Astrocyte (in vitro differentiated cells and primary cell): ENCODE data around the gene ATP11A. TPM values are rescaled to one million over a fixed set of nuclear protein-coding genes. Genes with fewer than 3 reads are reported as not detected.
A peak's percentile ranks its signal among the peaks of the same experiment; 100 is the strongest.

Experiments
- DNase-seq: peaks from one replicate; pipeline ENCODE4 v3.0.0-alpha.2; 2010; ENCODE audit warnings: low read depth
- FAIRE-seq: peaks from 2 replicates; lab custom pipeline; 2011; peaks lifted over from hg19 to GRCh38; lab: Jason Lieb, UNC
- H2AFZ ChIP-seq: 2 replicates; pipeline ENCODE4 v1.6.0; 2012; ENCODE audit warnings: low read depth, low read length, inconsistent platforms
- H3K27ac ChIP-seq: 2 replicates; pipeline ENCODE4 v1.5.1; 2011; ENCODE audit warnings: low read depth, low read length, inconsistent platforms
- H3K27me3 ChIP-seq: 2 replicates; pipeline ENCODE4 v1.6.0; 2011; ENCODE audit warnings: low read length, inconsistent platforms; ENCODE audit not compliant: insufficient read depth
- H3K36me3 ChIP-seq: 2 replicates; pipeline ENCODE4 v1.5.1; 2011; ENCODE audit warnings: low read length, inconsistent platforms; ENCODE audit not compliant: insufficient read depth
- H3K4me1 ChIP-seq: 2 replicates; pipeline ENCODE4 v1.5.1; 2011; ENCODE audit warnings: low read length, inconsistent platforms; ENCODE audit not compliant: insufficient read depth
- H3K4me2 ChIP-seq: 2 replicates; pipeline ENCODE4 v1.6.0; 2012; ENCODE audit warnings: low read length, inconsistent platforms
- H3K4me3 ChIP-seq: 2 replicates; pipeline ENCODE4 v1.5.1; 2011; ENCODE audit warnings: low read depth, mild to moderate bottlenecking, low read length, inconsistent platforms; ENCODE audit not compliant: insufficient read depth
- H3K79me2 ChIP-seq: 2 replicates; pipeline ENCODE4 v1.6.0; 2012; ENCODE audit warnings: mild to moderate bottlenecking, low read length, inconsistent platforms; ENCODE audit not compliant: insufficient read depth
- H3K9ac ChIP-seq: 2 replicates; pipeline ENCODE4 v1.6.0; 2012; ENCODE audit warnings: mild to moderate bottlenecking, low read length, inconsistent platforms
- H3K9me3 ChIP-seq: 2 replicates; pipeline ENCODE4 v1.5.1; 2012; ENCODE audit warnings: low read depth, mild to moderate bottlenecking, low read length, inconsistent platforms; ENCODE audit not compliant: insufficient read depth
- H4K20me1 ChIP-seq: 2 replicates; pipeline ENCODE4 v1.6.0; 2012; ENCODE audit warnings: low read length, inconsistent platforms; ENCODE audit not compliant: insufficient read depth
- H3K27ac Mint-ChIP-seq: one replicate; pipeline ENCODE4 v1.8.0; 2021; ENCODE audit warnings: mild to moderate bottlenecking, mixed read lengths; ENCODE audit not compliant: unreplicated experiment
- H3K27me3 Mint-ChIP-seq: one replicate; pipeline ENCODE4 v1.8.0; 2021; ENCODE audit warnings: low read depth, mixed read lengths; ENCODE audit not compliant: unreplicated experiment
- H3K36me3 Mint-ChIP-seq: one replicate; pipeline ENCODE4 v1.8.0; 2021; ENCODE audit warnings: low read depth, mixed read lengths; ENCODE audit not compliant: unreplicated experiment
- H3K4me1 Mint-ChIP-seq: one replicate; pipeline ENCODE4 v1.8.0; 2021; ENCODE audit warnings: low read depth, mixed read lengths; ENCODE audit not compliant: unreplicated experiment
- H3K4me3 Mint-ChIP-seq: one replicate; pipeline ENCODE4 v1.8.0; 2021; ENCODE audit warnings: mild to moderate bottlenecking, moderate library complexity, mixed read lengths; ENCODE audit not compliant: unreplicated experiment
- H3K9me3 Mint-ChIP-seq: one replicate; pipeline ENCODE4 v1.8.0; 2021; ENCODE audit warnings: mild to moderate bottlenecking, mixed read lengths; ENCODE audit not compliant: unreplicated experiment
- EZH2 ChIP-seq: IDR thresholded peaks from 2 replicates; pipeline ENCODE4 v1.6.1; 2012; ENCODE audit warnings: mild to moderate bottlenecking, low read length, inconsistent platforms; ENCODE audit not compliant: insufficient read depth
- total RNA-seq: library from RNA; stranded (reverse); gene quantifications from 2 replicates; pipeline ENCODE4 v1.2.1, GENCODE V29; 2021
- TF ChIP-seq, protein P1 (sequence below): IDR thresholded peaks from 2 replicates; pipeline ENCODE4 v1.5.1; 2011; ENCODE audit warnings: low read depth, mild to moderate bottlenecking, inconsistent platforms, low read length, moderate library complexity; ENCODE audit not compliant: insufficient read depth

ATP11A gene
- total RNA-seq, 1 donor from 2014 or later: 38.9 TPM

GRCh38 chr13:112849500-112849899 is 159.7 kb downstream of the ATP11A start:
- Histone ChIP-seq H3K9ac (no peak overlapping the region), H3K4me2 (no peak overlapping the region), H3K9me3 (no peaks in the 10 kb centered on the region), H4K20me1 (no peaks in the 10 kb centered on the region), H3K27ac (no peak overlapping the region), H3K4me1 (peaks cover 3% of the 10 kb centered on the region), H2AFZ (no peak overlapping the region), H3K36me3 (no peaks in the 10 kb centered on the region), H3K79me2 (no peaks in the 10 kb centered on the region), H3K27me3 (no peaks in the 10 kb centered on the region), H3K4me3 (no peak overlapping the region)
- peaks cover 11% of the 10 kb centered on the region for H3K9me3 Mint-ChIP-seq
- H3K4me3 Mint-ChIP-seq: no peak overlapping the region
- H3K36me3 Mint-ChIP-seq: peaks cover 26% of the 10 kb centered on the region
- no peak for TF ChIP-seq EZH2
- TF ChIP-seq, protein P1, sequence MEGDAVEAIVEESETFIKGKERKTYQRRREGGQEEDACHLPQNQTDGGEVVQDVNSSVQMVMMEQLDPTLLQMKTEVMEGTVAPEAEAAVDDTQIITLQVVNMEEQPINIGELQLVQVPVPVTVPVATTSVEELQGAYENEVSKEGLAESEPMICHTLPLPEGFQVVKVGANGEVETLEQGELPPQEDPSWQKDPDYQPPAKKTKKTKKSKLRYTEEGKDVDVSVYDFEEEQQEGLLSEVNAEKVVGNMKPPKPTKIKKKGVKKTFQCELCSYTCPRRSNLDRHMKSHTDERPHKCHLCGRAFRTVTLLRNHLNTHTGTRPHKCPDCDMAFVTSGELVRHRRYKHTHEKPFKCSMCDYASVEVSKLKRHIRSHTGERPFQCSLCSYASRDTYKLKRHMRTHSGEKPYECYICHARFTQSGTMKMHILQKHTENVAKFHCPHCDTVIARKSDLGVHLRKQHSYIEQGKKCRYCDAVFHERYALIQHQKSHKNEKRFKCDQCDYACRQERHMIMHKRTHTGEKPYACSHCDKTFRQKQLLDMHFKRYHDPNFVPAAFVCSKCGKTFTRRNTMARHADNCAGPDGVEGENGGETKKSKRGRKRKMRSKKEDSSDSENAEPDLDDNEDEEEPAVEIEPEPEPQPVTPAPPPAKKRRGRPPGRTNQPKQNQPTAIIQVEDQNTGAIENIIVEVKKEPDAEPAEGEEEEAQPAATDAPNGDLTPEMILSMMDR: no peak
- H3K27ac Mint-ChIP-seq: peak overlapping the region; percentile 53
- FAIRE-seq: no peak
- DNase-seq: peak; percentile 14
- peaks cover 15% of the 10 kb centered on the region for H3K4me1 Mint-ChIP-seq
- H3K27me3 Mint-ChIP-seq: peaks cover 2% of the 10 kb centered on the region

GRCh38 chr13:112850273-112850672 is 160.4 kb downstream of the ATP11A start:
- Histone ChIP-seq H3K4me3 (no peak overlapping the region), H3K4me2 (no peak overlapping the region), H3K4me1 (peaks cover 3% of the 10 kb centered on the region), H3K9me3 (no peaks in the 10 kb centered on the region), H2AFZ (no peak overlapping the region), H3K36me3 (no peaks in the 10 kb centered on the region), H3K79me2 (no peaks in the 10 kb centered on the region), H3K9ac (no peak overlapping the region), H3K27ac (no peak overlapping the region), H4K20me1 (no peaks in the 10 kb centered on the region), H3K27me3 (no peaks in the 10 kb centered on the region)
- peaks cover 11% of the 10 kb centered on the region for H3K9me3 Mint-ChIP-seq
- peaks cover 2% of the 10 kb centered on the region for H3K27me3 Mint-ChIP-seq
- peaks cover 15% of the 10 kb centered on the region for H3K4me1 Mint-ChIP-seq
- peaks cover 25% of the 10 kb centered on the region for H3K36me3 Mint-ChIP-seq
- no peak overlapping the region for H3K4me3 Mint-ChIP-seq
- peak overlapping the region; percentile 62 for H3K27ac Mint-ChIP-seq
- no peak for FAIRE-seq
- TF ChIP-seq, protein P1: no peak
- no peak for TF ChIP-seq EZH2
- no peak for DNase-seq

DNA sequence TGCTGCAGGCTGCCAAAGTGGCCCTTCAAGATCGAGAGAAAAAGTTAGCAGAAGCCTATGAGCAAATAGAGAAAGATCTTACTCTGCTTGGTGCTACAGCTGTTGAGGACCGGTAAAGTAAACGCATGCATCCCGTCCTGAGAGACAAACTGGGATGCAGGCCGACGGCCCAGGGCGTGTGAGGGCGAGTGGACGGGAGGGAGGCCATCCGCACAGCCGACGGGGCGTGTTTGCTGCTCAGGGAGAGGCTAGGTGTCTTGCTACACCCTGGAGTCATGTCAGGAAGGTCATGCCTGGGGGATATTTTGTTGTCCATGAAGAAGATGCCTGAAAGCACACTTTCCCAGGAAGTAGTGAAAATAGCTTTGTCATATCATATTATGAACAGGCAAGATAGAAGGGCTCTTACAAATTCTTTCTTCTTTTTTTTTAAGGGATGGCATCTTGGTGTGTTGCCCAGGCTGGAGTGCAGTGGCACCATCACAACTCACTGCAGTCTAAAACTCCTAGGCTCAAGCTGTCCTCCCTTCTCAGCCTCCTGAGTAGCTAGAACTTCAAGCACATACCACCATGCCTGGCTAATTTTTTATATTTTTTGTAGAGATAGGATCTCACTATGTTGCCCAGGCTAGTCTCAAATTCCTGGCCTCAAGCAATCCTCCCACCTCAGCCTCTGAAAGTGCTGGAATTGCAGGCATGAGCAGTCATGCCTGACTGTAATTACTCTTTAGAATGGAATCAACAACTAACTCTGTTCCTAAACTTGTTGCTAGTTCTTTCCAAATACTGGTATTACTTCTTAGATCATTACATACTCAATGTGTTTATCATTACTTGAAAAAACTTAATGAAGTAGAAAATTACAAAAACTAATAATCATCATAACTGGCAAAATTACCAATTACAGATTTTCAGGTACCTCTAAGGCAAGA is 161.5 kb downstream of the ATP11A start:
- FAIRE-seq (no peak), DNase-seq (no peak)
- H3K9me3 ChIP-seq: no peaks in the 10 kb centered on the region
- Mint-ChIP-seq H3K27me3 (no peaks in the 10 kb centered on the region), H3K27ac (peak overlapping the region; percentile 31), H3K4me3 (no peak overlapping the region), H3K9me3 (peaks cover 11% of the 10 kb centered on the region), H3K36me3 (peaks cover 25% of the 10 kb centered on the region), H3K4me1 (peaks cover 15% of the 10 kb centered on the region)
- H3K9ac ChIP-seq: no peak overlapping the region
- H3K4me1 ChIP-seq: peaks cover 3% of the 10 kb centered on the region
- no peaks in the 10 kb centered on the region for H4K20me1 ChIP-seq
- TF ChIP-seq, protein P1: no peak
- no peak for TF ChIP-seq EZH2
- no peak overlapping the region for H3K4me2 ChIP-seq
- no peaks in the 10 kb centered on the region for H3K27me3 ChIP-seq
- no peaks in the 10 kb centered on the region for H3K79me2 ChIP-seq
- H2AFZ ChIP-seq: no peak overlapping the region
- no peak overlapping the region for H3K4me3 ChIP-seq
- H3K27ac ChIP-seq: no peak overlapping the region
- H3K36me3 ChIP-seq: no peaks in the 10 kb centered on the region
